ENCODE measurements around the gene TPRN.

TPRN gene

DNA sequence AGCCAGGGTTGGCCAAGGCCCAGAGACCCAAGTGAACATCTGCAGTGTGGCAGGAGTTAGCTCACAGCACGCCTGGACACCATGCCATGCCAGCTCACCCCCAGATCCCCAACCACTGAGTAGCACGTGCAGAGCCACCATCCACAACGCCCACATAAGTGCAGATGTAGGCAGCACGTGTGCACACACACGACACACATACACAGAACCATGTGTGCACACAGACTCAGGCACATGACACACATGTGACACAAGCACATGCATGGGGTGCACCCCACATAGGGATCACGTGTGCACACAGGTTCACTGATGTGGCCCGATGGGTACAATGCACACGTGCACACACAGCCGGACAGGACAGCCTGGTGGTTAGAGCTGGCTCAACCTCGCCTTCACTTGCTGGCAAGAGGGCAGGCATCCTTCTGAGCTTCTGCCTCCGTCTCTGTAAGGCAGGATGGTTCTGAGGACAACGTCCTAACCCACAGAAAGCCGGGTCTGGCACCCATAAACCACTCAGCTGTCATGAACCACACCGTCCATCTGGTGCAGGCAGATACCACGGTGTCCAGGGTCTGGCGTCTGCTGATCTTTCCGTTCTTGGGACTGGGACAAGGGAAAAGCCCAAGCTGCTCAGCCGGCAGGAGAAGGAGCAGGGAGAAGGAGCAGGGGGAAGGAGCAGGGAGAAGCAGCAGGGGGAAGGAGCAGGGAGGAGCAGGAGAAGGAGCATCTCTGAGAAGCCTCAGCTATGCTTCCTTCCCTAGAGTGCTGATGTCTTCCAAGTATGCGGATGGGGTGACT is 42.7 kb downstream of the TPRN start:
- DNase-seq: no peak

DNA sequence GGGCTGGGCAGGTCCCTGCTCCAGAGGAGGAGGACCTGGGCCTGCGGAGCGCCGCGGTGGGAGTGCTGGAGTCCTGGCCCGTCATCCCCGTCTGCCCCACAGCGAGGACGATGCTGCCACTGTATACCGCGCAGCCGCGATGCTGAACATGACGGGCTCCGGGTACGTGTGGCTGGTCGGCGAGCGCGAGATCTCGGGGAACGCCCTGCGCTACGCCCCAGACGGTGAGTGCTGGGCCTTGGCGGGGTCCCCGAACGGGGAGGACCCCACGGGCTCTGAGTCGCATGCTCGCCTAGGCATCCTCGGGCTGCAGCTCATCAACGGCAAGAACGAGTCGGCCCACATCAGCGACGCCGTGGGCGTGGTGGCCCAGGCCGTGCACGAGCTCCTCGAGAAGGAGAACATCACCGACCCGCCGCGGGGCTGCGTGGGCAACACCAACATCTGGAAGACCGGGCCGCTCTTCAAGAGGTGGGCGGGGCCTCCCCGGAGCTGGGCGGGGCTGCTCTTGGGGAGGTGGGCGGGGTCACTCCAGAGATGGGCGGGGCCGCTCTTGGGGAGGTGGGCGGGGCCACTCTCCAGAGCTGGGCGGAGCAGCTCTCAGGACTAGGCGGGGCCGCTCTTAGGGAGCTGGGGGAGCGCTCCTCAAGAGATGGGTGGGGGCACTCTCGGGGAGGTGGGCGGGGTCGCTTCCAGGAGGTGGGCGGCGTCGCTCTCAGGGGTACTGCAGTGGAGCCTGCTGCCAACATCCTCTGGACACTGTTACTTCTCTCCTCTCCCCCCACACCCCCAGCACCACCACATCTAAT is 43.8 kb downstream of the TPRN start:
- DNase-seq: peak; percentile 68

DNA sequence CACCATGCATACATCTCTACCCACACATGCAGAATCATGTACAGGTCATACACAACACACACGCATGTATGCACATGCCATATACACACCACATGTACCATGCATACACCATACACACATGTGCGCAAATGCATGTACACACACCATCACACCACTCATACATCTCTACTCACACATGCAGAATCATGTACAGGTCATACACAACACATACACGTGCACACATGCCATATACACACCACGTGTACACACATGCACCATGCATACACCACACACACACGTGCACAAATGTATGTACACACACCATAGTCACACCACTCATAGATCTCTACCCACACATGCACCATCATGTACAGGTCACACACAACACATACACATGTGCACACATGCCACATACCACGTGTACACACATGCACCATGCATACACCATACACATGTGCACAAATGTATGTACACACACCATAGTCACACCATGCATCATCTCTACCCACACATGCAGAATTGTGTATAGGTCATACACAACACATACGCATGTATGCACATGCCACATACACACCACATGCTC is 47.6 kb downstream of the TPRN start:
- no peak for DNase-seq

DNA sequence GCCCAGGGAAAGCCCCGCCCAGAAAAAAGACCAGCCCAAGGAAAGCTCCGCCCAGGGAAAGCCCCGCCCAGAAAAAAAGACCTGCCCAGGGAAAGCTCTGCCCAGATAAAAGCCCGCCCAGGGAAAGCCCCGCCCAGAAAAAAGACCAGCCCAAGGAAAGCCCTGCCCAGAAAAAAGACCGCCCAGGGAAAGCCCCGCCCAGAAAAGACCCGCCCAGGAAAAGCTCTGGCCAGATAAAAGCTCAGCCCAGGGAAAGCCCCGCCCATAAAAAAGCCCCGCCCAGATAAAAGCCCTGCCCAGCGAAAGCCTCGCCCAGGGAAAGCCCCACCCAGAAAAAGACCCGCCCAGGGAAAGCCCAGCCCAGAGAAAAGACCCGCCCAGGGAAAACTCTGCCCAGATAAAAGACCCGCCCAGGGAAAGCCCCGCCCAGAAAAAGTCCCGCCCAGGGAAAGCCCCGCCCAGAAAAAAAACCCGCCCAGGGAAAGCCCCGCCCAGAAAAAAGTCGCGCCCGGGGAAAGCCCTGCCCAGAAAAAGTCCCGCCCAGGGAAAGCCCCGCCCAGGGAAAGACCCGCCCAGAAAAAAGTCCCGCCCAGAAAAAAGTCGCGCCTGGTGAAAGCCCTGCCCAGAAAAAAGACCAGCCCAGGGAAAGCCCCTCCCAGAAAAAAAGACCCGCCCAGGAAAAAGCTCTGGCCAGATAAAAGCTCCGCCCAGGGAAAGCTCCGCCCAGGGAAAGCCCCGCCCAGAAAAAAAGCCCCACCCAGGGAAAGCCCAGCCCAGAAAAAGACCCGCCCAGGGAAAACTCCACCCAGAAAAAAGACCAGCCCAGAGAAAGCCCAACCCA is 49.7 kb downstream of the TPRN start:
- DNase-seq: peak; percentile 87

DNA sequence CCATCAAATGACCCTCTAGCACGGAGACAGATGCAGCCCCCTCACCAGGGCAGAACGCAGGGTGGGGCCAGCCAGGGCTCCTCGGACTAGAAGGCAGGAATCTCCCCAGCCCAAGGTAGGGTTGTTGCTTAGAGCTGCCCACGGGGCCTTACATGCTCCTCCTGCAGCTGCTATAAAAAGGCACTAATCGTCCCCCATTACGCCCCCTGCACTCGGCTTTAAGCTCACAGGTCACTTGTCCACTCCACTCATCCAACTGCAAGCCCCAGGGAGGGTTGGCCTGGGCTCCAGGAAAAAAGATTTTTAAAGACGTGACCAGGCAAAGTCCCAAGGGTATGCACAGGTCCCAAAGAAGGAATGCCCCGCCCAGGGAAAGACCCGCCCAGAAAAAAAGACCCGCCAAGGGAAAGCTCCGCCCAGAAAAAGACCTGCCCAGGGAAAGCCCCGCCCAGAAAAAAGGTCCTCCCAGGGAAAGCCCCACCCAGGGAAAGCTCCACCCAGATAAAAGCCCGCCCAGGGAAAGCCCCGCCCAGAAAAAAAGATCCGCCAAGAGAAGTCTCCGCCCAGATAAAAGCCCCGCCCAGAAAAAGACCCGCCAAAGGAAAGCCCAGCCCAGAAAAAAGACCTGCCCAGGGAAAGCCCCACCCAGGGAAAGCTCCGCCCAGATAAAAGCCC is 50.5 kb downstream of the TPRN start:
- no peak for DNase-seq

DNA sequence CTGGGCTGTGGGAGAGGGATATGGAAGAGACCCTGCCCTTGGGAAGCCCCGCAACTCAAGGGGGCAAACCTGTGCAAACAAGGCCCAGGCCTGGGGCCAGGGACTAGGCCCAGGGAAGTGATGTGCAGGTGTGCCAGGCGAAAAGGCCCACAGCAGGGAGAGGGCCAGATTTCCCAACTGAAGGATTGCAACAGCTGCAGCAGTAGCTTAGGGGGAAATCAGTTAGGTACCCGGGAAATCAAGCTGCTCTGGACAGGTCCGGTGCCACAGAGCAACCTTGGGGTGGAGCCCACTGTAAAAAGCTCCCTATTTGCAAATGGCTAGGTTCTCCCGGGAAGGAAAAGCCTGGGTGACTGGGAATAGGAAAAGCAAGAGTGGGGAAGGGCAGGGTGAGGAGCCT is 51.2 kb downstream of the TPRN start:
- no peak for DNase-seq

DNA sequence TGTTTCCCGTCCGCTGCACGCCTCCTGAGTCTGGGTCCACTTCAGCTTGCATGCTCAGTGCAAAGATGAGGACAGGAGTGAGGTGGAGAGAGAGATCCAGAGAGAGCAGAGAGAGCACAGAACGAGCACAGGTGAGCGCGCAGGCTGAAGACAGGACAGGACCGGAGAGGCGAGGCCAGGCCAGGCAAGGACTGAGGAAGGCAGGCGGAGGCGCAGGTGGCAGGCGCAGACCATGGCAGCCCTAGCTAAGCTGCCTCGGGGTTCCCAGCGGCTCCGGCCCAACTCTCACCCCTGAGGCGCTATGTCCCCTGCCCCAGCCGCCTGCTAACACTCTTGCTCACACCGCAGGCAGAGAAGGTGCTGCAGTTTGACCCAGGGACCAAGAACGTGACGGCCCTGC is 51.9 kb downstream of the TPRN start:
- DNase-seq: no peak

DNA sequence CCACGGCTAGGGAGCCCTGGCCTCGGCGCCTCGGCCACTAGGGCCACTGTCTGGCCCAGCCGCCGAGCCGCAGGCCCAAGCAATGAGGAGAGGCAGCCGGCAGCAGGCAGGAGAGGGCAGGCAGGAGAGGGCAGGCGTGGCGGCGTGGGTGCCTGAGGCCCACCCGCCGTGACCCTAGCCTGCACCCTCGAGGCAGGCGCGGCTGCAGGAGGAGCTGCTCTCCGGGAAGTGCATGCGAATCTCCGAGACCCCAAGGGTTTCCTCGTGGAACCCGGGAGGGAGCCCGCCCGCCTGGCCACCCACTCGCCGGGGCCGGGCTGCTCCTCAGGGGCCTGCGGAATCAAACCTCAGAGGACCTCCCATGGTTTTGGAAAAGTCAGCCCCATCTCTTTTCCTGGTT is 52.3 kb downstream of the TPRN start:
- no peak for DNase-seq

DNA sequence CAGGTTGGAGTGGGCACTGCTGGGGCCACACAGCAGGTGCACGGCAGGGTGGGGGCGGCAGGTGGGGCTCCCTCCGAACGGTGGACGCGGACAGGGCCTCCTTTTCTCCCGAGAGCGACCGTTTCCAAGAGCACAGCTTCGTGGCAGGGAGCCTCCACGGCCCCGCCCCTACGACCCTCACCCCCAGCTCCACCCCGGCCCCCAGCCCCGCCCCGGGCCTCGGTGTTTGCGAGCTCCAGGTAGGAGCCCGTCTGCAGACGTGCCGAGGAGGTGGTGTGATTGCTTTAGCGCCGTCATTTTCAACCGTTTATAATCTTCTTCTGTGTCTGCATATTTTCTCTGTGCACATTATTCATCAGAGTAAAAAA is 52.8 kb downstream of the TPRN start:
- no peak for DNase-seq

DNA sequence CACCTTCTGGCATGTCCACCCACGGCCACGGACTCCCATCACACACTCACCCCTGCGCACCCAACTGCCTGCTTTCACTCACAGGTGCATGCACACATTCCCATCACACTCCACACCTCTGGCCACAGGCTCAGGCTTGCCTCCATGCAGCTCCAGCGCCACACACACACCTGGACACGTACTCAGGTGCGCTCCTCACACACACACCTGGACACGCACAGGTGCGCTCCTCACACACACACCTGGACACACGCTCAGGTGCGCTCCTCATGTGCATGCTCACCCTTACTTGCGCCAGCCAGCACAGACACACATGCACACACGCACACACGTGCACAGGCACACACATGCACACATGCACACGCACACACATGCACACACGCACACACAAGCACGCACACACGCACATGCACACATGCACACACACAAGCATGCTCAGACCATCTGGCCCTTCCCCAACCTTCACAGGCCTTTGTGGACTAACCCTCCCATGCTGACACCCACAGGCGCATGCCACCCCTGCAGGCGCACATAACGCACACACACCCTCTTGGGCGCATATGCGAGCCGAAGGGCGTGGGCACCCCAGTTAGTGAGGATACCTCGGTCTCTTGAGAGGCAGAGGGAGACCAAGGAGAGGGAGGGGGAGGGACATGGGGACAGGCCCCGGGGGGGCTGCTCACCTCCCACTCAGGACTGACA is 53.3 kb downstream of the TPRN start:
- DNase-seq: no peak

DNA sequence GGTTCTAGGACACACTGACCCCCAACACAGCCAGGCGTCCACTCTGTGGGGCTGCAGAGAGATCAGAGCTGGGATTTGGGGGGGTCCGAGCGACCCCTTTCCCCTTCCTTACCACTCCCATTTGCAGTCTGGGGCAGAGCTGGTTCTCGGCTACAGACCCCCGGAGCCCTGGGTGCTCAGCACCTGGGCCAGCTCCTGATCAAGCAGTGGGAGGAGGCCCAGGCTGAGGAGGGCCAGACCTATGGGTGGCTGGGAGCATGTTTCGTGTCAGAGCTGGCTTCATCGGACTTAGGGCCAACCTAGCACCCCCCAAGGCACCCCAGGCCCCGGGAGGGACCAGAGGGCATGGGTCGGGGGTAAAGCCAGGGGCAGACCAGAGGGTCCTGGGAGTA is 54.0 kb downstream of the TPRN start:
- DNase-seq: no peak

DNA sequence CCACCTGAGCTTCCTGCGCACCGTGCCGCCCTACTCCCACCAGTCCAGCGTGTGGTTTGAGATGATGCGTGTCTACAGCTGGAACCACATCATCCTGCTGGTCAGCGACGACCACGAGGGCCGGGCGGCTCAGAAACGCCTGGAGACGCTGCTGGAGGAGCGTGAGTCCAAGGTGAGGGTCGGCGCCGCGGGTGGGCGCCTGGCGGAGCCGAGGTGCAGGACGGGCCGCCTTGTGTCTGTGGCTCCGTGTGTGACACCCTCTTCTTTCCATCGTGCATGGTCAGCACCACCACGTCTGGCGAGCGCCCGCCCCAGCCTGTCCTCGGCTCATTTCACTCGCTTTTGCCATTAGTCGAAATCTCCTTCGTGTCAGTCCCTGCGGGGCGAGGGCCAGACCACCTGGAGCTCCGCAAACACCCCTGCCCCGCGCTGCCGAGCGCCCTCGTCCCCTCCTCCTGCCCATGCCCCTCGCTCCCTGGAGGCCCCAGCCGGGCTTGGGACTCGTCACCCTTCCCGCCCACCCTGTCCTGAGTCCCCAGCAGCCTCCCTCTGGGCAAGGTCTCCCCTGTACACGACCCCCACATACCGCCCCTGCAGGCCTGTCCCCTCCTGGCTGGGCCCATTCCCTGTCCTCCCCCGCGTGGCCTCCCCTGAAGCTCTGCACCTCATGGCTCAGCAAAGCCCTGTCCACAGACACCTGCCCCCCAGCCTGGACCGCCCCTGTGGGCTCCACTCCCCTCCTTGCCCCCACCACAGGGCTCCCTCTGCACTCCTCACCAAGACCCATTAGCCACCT is 54.6 kb downstream of the TPRN start:
- no peak for DNase-seq

DNA sequence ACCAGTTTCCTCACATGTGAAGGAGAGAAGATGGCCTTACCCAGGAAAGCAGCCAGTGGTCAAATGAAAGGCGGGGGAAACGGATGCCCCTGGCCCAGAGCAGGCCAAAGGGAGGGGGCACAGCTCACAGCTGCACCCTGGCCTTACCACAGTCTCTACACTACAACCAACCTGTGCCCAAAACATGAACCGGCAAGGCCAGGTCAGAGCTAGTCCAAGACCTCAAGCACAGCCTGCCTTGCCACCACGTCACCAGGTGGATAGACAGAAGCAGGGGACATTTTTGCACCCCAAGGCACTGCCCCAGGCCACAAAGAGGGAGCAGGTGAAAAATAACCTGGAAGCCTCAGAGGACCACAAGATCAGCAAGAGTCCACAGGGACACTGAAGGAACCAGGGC is 57.1 kb downstream of the TPRN start:
- DNase-seq: no peak

DNA sequence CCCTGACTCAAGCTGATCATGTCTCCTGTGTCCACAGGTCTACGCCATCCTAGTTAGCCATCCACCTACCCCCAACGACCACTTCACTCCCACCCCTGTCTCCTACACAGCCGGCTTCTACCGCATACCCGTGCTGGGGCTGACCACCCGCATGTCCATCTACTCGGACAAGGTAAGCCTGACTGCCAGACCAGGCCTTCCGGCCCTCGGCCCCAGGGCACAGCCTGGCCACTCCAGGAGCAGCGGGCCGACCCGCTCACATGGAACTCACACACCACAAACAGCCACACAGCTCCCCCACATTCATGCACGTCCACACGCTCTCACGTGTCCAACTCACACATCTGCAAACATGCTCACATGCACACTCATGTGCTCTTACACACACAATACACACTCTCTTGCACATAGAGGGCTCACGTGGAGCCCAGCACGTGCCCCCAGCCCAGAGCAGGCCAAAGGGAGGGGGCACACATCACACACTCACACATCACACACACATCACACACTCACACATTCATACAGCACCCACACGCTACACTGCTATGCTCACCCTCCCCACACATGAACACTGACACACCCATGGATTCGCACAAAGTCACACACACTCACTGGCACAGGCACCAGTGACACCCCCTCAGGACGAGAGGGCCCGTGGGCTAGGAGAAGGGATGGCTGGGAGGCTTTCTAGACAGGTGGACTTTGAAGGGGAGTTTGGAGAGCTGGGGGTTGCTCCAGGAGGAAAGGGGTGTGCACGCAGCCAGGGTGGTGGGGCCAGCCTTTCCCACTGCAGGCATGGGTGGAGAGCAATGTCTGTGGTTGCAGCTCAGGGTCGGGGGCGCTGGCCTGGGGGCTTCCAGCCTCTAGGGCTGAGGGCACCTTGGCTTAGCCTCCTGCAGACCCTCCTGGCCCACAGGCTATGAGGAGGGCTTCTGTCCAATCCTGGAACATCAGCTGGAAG is 58.3 kb downstream of the TPRN start:
- no peak for DNase-seq

All from stimulated activated CD4-positive, alpha-beta T cell treated with anti-CD3 and anti-CD28 coated beads, Interleukin-1b, Interleukin-23, amount 100 ng/mL, for 48 hours (primary cell).